ENCODE results near the gene SMARCA1. TPM values are rescaled to one million over a fixed set of nuclear protein-coding genes. Genes with fewer than 3 reads are reported as not detected.

Gene SMARCA1
- total RNA-seq, 1 experiment from 2014 or later = 34.5 TPM

DNA sequence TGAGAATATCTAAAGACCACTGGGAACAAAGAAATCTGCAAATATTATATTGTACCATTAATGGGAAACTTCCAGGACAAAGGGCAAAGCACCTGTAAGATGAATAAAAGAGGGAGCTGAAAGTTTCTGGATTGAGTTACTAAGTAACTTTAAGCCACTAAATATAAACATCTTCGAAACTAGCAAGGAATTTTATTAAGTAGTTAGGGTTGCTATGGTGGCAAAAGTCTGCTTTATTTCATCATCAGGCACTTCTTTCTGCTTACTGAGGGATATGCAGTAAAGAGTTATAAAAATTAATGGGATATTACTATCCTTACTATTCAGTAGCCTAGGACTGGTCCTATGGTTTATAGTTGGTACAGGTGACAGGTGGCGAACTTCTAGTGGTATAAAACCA lies 33.0 kb downstream of the SMARCA1 start:
- Histone ChIP-seq H3K36me3 (ENCODE audit: control insufficient read depth, insufficient read depth, low read length) (no peaks in the 10 kb centered on the region), H3K9me3 (no peaks in the 10 kb centered on the region), H3K4me1 (no peaks in the 10 kb centered on the region), H3K4me3 (ENCODE audit: low read depth, low read length) (no peak overlapping the region), H3K27me3 (replicated peaks; ENCODE audit: control insufficient read depth, insufficient read depth, low read length) (no peaks in the 10 kb centered on the region)
- no peak overlapping the region for H3K27ac Mint-ChIP-seq (ENCODE audit: unreplicated experiment)
- H3K9me3 Mint-ChIP-seq (ENCODE audit: unreplicated experiment) = no peaks in the 10 kb centered on the region
- intact Hi-C loops (cut with micrococcal nuclease; ENCODE audit: unreplicated experiment) = no loop called here
- ChIA-PET POLR2A (no interaction called here), CTCF (no interaction called here)
- TF ChIP-seq, protein P1, sequence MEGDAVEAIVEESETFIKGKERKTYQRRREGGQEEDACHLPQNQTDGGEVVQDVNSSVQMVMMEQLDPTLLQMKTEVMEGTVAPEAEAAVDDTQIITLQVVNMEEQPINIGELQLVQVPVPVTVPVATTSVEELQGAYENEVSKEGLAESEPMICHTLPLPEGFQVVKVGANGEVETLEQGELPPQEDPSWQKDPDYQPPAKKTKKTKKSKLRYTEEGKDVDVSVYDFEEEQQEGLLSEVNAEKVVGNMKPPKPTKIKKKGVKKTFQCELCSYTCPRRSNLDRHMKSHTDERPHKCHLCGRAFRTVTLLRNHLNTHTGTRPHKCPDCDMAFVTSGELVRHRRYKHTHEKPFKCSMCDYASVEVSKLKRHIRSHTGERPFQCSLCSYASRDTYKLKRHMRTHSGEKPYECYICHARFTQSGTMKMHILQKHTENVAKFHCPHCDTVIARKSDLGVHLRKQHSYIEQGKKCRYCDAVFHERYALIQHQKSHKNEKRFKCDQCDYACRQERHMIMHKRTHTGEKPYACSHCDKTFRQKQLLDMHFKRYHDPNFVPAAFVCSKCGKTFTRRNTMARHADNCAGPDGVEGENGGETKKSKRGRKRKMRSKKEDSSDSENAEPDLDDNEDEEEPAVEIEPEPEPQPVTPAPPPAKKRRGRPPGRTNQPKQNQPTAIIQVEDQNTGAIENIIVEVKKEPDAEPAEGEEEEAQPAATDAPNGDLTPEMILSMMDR (IDR thresholded peaks at IDR 0.05; ENCODE audit: insufficient read depth in 1 of 2, low read depth in 1 of 2, low read length in 1 of 2, severe bottlenecking in 1 of 2, unreplicated experiment in 1 of 2) = no peak
- H3K4me1 Mint-ChIP-seq (ENCODE audit: low read depth, unreplicated experiment) = no peaks in the 10 kb centered on the region
- BruUV-seq (replicated peaks) = no TSS peak
- no peak for DNase-seq
- H3K27me3 Mint-ChIP-seq (ENCODE audit: insufficient read depth, unreplicated experiment) = no peaks in the 10 kb centered on the region
- H3K36me3 Mint-ChIP-seq (ENCODE audit: insufficient read depth, unreplicated experiment) = peaks cover 21% of the 10 kb centered on the region
- no peak overlapping the region for H3K4me3 Mint-ChIP-seq (ENCODE audit: unreplicated experiment)

DNA sequence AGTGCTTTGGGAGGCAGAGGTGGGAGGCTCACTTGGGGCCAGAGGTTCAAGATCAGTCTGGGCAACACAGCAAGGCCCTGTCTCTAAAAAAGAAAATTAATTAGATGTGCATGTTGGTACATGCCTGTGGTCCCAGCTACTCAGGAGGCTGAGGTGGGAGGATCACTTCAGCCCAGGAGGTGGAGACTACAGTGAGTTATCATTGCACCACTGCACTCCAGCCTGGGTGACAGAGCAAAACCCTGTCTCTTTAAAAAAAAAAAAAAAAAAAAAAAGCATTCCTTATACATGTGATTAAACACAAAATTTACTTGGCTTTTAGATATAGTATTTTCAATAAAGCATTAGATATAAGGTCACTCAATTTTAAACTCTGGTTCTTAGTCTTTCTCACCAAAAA lies 34.9 kb downstream of the SMARCA1 start:
- BruUV-seq (replicated peaks) = no TSS peak

DNA sequence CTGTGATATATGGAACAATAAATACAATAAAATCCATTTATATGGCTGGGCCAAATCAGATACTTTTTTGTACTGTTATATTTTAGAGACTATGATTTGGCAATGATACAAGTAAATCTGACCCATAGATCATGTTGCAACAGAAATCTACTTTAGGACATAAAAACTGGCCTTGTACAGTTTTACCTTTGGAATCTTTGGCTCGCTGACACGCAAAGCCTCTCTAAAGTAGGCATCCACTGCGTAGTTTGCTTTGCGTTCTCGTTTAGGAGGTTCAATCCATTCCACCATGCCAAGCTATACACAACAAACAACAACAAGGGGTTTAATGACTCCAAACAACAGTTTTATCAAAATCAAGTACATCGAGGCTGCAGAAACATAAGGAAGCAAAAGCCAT lies 42.4 kb downstream of the SMARCA1 start:
- ChIA-PET CTCF (no interaction called here), POLR2A (no interaction called here)
- no peak overlapping the region for H3K4me3 Mint-ChIP-seq (ENCODE audit: unreplicated experiment)
- DNase-seq = no peak
- H3K27me3 Mint-ChIP-seq (ENCODE audit: insufficient read depth, unreplicated experiment) = no peaks in the 10 kb centered on the region
- TF ChIP-seq, protein P1 (IDR thresholded peaks at IDR 0.05; ENCODE audit: insufficient read depth in 1 of 2, low read depth in 1 of 2, low read length in 1 of 2, severe bottlenecking in 1 of 2, unreplicated experiment in 1 of 2) = no peak
- Histone ChIP-seq H3K4me1 (no peaks in the 10 kb centered on the region), H3K9me3 (no peaks in the 10 kb centered on the region), H3K36me3 (ENCODE audit: control insufficient read depth, insufficient read depth, low read length) (no peaks in the 10 kb centered on the region), H3K27me3 (replicated peaks; ENCODE audit: control insufficient read depth, insufficient read depth, low read length) (no peaks in the 10 kb centered on the region), H3K4me3 (ENCODE audit: low read depth, low read length) (no peak overlapping the region)
- H3K36me3 Mint-ChIP-seq (ENCODE audit: insufficient read depth, unreplicated experiment) = no peaks in the 10 kb centered on the region
- H3K9me3 Mint-ChIP-seq (ENCODE audit: unreplicated experiment) = no peaks in the 10 kb centered on the region
- intact Hi-C loops (cut with micrococcal nuclease; ENCODE audit: unreplicated experiment) = no loop called here
- BruUV-seq (replicated peaks) = no TSS peak
- no peak overlapping the region for H3K27ac Mint-ChIP-seq (ENCODE audit: unreplicated experiment)
- H3K4me1 Mint-ChIP-seq (ENCODE audit: low read depth, unreplicated experiment) = no peaks in the 10 kb centered on the region

More for the DNA sequence above, 34.9 kb downstream of the SMARCA1 start:
- Mint-ChIP-seq H3K27ac (ENCODE audit: unreplicated experiment) (no peak overlapping the region), H3K36me3 (ENCODE audit: insufficient read depth, unreplicated experiment) (peaks cover 15% of the 10 kb centered on the region), H3K4me3 (ENCODE audit: unreplicated experiment) (no peak overlapping the region), H3K27me3 (ENCODE audit: insufficient read depth, unreplicated experiment) (no peaks in the 10 kb centered on the region), H3K4me1 (ENCODE audit: low read depth, unreplicated experiment) (no peaks in the 10 kb centered on the region), H3K9me3 (ENCODE audit: unreplicated experiment) (no peaks in the 10 kb centered on the region)
- intact Hi-C loops (cut with micrococcal nuclease; ENCODE audit: unreplicated experiment) = no loop called here
- POLR2A ChIA-PET = no interaction called here
- H3K4me1 ChIP-seq = no peaks in the 10 kb centered on the region
- H3K9me3 ChIP-seq = no peaks in the 10 kb centered on the region
- no peak for DNase-seq
- TF ChIP-seq, protein P1 (IDR thresholded peaks at IDR 0.05; ENCODE audit: insufficient read depth in 1 of 2, low read depth in 1 of 2, low read length in 1 of 2, severe bottlenecking in 1 of 2, unreplicated experiment in 1 of 2) = no peak
- H3K27me3 ChIP-seq (replicated peaks; ENCODE audit: control insufficient read depth, insufficient read depth, low read length) = no peaks in the 10 kb centered on the region
- no peak overlapping the region for H3K4me3 ChIP-seq (ENCODE audit: low read depth, low read length)
- H3K36me3 ChIP-seq (ENCODE audit: control insufficient read depth, insufficient read depth, low read length) = no peaks in the 10 kb centered on the region
- CTCF ChIA-PET = no interaction called here
